Right lobe of liver (tissue), 4 donors: ENCODE results near the gene NPPB.

Experiments
- POLR2A ChIP-seq: fragments of 450-650 bp; IDR thresholded peaks from one replicate; pipeline ENCODE4 v1.6.1; 2017; ENCODE audit warnings: antibody characterized with exemption, mild to moderate bottlenecking
- TF ChIP-seq, protein P1 (sequence below), 4 donors: fragments of 200-600 bp in 3 of 4; fragments of 450-650 bp in 1 of 4; IDR thresholded peaks; one replicate each; pipeline versions ENCODE4 v1.5.1 to v1.8.0; 2016 to 2022; ENCODE audit warnings: antibody characterized with exemption in 4 of 4, mild to moderate bottlenecking in 2 of 4
- donor health status: DM: no; HTN: no; CAD: no.
- donor health status: DM: no; HTN: no; CAD: no.
- donor health status: DM: no; HTN: yes; CAD: no.

DNA sequence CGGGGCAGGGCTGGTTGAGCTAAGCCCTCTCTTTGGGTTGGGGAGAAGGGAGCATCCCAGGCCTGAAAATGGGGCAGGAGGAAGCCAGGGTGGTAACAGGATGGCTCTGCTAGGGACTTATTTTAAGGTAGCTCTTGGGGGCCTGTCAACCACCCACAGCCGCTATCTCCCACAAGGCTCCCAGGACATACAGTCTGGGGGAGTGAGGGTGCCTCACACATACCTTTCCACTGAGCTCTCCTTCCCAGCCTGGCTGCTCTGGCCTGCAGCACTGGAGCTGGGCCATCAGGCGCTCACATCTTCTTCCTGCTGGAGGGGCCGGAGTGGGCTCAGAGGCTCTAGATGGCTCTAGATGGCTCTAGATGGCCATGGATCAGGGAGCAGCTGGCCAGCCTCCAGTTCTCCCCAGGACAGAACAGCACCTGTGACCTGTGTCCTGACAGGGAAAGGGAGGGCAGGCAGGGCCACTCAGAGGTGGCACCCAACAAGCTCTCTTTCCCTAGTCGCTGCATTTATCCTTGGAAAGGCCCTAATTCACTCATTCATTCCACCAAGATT is 11.0 kb upstream of the NPPB start:
- TF ChIP-seq, protein P1, sequence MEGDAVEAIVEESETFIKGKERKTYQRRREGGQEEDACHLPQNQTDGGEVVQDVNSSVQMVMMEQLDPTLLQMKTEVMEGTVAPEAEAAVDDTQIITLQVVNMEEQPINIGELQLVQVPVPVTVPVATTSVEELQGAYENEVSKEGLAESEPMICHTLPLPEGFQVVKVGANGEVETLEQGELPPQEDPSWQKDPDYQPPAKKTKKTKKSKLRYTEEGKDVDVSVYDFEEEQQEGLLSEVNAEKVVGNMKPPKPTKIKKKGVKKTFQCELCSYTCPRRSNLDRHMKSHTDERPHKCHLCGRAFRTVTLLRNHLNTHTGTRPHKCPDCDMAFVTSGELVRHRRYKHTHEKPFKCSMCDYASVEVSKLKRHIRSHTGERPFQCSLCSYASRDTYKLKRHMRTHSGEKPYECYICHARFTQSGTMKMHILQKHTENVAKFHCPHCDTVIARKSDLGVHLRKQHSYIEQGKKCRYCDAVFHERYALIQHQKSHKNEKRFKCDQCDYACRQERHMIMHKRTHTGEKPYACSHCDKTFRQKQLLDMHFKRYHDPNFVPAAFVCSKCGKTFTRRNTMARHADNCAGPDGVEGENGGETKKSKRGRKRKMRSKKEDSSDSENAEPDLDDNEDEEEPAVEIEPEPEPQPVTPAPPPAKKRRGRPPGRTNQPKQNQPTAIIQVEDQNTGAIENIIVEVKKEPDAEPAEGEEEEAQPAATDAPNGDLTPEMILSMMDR (IDR thresholded peaks at IDR 0.05): no peak
- TF ChIP-seq POLR2A: no peak
